Measurements from ENCODE around the gene MAPK4.

DNA sequence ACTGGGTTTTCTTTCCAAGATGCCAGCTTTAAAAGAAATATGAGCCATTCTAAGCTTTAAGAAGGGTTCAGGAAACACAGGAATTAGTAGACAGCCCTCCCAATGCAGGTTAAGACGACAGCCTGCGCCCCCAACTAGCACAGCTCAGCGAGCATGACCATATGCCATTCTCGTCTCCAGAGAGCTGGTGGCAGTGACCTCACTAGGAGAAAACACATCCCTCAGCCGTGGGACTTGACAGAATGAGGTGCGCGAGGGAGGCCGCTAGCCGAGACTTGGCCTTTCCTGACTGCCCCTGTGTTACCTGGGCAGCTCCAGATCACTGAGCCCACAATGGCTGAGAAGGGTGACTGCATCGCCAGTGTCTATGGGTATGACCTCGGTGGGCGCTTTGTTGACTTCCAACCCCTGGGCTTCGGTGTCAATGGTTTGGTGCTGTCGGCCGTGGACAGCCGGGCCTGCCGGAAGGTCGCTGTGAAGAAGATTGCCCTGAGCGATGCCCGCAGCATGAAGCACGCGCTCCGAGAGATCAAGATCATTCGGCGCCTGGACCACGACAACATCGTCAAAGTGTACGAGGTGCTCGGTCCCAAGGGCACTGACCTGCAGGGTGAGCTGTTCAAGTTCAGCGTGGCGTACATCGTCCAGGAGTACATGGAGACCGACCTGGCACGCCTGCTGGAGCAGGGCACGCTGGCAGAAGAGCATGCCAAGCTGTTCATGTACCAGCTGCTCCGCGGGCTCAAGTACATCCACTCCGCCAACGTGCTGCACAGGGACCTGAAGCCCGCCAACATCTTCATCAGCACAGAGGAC, 103.9 kb downstream of the MAPK4 start:
- TF ChIP-seq, protein P1, sequence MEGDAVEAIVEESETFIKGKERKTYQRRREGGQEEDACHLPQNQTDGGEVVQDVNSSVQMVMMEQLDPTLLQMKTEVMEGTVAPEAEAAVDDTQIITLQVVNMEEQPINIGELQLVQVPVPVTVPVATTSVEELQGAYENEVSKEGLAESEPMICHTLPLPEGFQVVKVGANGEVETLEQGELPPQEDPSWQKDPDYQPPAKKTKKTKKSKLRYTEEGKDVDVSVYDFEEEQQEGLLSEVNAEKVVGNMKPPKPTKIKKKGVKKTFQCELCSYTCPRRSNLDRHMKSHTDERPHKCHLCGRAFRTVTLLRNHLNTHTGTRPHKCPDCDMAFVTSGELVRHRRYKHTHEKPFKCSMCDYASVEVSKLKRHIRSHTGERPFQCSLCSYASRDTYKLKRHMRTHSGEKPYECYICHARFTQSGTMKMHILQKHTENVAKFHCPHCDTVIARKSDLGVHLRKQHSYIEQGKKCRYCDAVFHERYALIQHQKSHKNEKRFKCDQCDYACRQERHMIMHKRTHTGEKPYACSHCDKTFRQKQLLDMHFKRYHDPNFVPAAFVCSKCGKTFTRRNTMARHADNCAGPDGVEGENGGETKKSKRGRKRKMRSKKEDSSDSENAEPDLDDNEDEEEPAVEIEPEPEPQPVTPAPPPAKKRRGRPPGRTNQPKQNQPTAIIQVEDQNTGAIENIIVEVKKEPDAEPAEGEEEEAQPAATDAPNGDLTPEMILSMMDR (IDR thresholded peaks at IDR 0.05; ENCODE audit: low read depth, low read length), result no peak
- TF ChIP-seq EZH2phosphoT487 (IDR thresholded peaks at IDR 0.05; ENCODE audit: low read depth), result no peak

Data from OCI-LY3 (cell line).